Measurements from ENCODE around the gene CCL28.
"Not testable (repeated sequence)": the region's sequence is repeated elsewhere in the genome, so short reads cannot be mapped to it uniquely, and the experiment has no call there.

CCL28 gene

DNA sequence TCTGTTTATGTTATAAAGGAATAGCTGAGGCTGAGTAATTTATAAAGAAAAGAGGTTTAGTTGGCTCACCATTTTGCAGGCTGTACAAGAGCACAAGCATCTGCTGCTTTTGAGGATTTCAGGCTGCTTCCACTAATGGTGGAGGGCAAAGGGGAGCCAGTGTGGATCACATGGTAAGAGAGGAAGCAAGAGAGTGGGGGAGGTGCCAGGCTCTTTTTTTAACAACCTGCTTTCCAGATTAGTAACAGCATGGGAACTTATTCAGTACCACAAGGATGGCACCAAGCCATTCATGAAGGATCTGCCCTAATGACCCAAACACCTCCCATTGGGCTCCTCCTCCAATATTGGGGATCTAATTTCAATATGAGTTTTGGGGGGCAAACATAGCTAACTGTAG lies 40.4 kb downstream of the CCL28 start:
- Histone ChIP-seq H3K79me2 (ENCODE audit: control insufficient read depth, insufficient read depth, low read length, unreplicated experiment) (no peaks in the 10 kb centered on the region), H3K27me3 (ENCODE audit: insufficient read depth, low read length) (no peaks in the 10 kb centered on the region), H3K4me3 (ENCODE audit: low read depth, low read length) (no peak overlapping the region), H3K36me3 (ENCODE audit: insufficient read depth, low read length) (peaks cover 3% of the 10 kb centered on the region; the same call in 1 of the 2 replicates), H2AFZ (ENCODE audit: low read length, unreplicated experiment) (no peak overlapping the region), H3K27ac (ENCODE audit: low read depth, low read length) (no peak overlapping the region), H3K4me1 (ENCODE audit: control insufficient read depth, insufficient read depth, low read length, unreplicated experiment) (no peaks in the 10 kb centered on the region)

DNA sequence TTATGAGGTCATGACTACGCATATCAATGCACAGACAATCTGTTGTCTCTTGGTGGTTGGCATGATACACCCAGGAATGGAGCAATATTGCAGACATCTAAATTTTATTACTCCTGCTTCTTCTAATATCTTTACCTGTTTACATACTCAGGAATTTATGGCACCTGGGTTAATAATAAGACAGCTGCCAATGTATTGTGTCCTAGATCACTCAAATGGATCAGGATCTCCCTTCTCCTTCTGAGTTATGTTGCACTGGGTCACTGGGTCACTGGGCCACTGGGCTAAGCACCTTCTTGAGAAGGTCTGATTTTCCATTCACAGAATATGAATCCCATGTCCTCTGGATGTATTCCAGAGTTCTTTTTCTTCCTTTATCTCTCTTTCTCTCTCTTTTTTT lies 41.8 kb downstream of the CCL28 start:
- no peak overlapping the region for H3K27ac ChIP-seq (ENCODE audit: low read depth, low read length)
- no peaks in the 10 kb centered on the region for H3K79me2 ChIP-seq (ENCODE audit: control insufficient read depth, insufficient read depth, low read length, unreplicated experiment)
- no peaks in the 10 kb centered on the region for H3K27me3 ChIP-seq (ENCODE audit: insufficient read depth, low read length)
- no peak overlapping the region for H2AFZ ChIP-seq (ENCODE audit: low read length, unreplicated experiment)
- H3K36me3 ChIP-seq (ENCODE audit: insufficient read depth, low read length), result no peaks in the 10 kb centered on the region
- H3K4me3 ChIP-seq (ENCODE audit: low read depth, low read length), result no peak overlapping the region
- no peaks in the 10 kb centered on the region for H3K4me1 ChIP-seq (ENCODE audit: control insufficient read depth, insufficient read depth, low read length, unreplicated experiment)

DNA sequence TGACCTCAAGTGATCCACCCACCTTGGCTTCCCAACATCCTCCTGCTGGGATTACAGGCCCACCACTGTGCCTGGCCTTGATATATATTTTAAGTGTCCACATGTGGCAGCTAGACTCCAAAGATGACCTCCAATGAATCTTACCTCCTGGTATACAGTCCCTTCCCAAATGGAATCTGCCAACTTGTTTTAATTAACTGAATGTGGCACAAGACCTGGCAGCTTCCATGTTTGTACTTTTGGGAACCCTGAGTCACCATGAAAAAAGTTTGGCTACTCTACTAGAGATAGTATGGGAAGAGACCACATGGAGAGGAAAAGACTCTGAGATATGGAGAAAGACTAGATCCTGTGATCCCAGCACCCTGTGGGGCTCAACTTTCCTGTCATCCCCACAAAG lies 42.5 kb downstream of the CCL28 start:
- no peak overlapping the region for H3K27ac ChIP-seq (ENCODE audit: low read depth, low read length)
- no peaks in the 10 kb centered on the region for H3K36me3 ChIP-seq (ENCODE audit: insufficient read depth, low read length)
- H2AFZ ChIP-seq (ENCODE audit: low read length, unreplicated experiment), result no peak overlapping the region
- no peaks in the 10 kb centered on the region for H3K27me3 ChIP-seq (ENCODE audit: insufficient read depth, low read length)
- H3K79me2 ChIP-seq (ENCODE audit: control insufficient read depth, insufficient read depth, low read length, unreplicated experiment), result no peaks in the 10 kb centered on the region
- H3K4me1 ChIP-seq (ENCODE audit: control insufficient read depth, insufficient read depth, low read length, unreplicated experiment), result no peaks in the 10 kb centered on the region
- no peak overlapping the region for H3K4me3 ChIP-seq (ENCODE audit: low read depth, low read length)

DNA sequence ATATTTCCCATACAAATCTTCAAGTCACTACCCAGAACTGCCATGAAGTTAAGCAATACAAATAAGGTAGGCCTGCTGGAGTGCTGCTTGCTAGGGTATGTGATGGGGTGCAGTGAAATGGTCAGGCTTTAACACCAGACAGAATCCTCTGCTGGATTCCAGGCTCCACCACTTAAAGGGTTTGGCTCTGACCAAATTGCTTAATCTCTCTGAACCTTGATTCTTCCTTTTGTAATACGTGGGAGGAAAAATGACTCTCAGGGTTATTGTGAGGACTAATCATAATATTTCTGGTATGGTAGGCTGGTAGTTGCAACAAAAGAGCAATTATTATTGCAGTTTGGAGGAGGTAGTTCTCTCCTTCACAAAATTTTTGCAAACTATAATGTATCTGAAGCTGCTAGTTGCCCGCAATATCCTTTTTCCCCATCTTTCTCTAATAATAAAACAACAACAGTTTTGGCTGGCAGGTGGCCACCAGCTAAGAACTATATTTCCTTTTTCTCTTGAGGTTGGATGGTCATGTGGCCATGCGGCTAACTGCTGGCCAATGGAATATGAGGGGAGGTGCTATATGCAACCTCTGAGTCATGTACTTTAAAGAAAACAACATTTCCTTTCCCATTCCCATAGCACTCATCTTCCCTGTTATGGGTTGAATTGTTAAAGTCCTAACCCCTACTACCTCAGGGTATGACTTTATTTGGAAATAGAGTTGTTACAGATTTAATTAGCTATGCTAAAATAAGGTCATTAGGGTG lies 44.1 kb downstream of the CCL28 start:
- Histone ChIP-seq H3K4me1 (ENCODE audit: control insufficient read depth, insufficient read depth, low read length, unreplicated experiment) (no peaks in the 10 kb centered on the region), H2AFZ (ENCODE audit: low read length, unreplicated experiment) (no peak overlapping the region), H3K27ac (ENCODE audit: low read depth, low read length) (no peak overlapping the region), H3K36me3 (ENCODE audit: insufficient read depth, low read length) (no peaks in the 10 kb centered on the region), H3K4me3 (ENCODE audit: low read depth, low read length) (no peak overlapping the region), H3K79me2 (ENCODE audit: control insufficient read depth, insufficient read depth, low read length, unreplicated experiment) (no peaks in the 10 kb centered on the region), H3K27me3 (ENCODE audit: insufficient read depth, low read length) (peaks cover 7% of the 10 kb centered on the region)

DNA sequence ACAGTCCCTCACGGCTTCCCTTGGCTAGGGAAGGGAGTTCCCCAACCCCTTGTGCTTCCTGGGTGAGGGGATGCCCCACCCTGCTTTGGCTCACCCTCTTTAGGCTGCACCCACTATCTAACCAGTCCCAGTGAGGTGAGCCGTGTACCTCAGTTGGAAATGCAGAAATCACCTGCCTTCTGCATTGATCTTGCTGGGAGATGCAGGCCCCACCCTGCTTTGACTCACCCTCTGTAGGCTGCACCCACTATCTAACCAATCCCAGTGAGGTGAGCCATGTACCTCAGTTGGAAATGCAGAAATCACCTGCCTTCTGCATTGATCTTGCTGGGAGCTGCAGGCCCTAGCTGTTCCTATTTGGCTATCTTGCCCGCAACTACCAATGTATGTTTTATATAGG lies 44.7 kb downstream of the CCL28 start:
- H2AFZ ChIP-seq (ENCODE audit: low read length, unreplicated experiment), result no peak overlapping the region
- H3K27me3 ChIP-seq (ENCODE audit: insufficient read depth, low read length), result peaks cover 11% of the 10 kb centered on the region
- no peak overlapping the region for H3K4me3 ChIP-seq (ENCODE audit: low read depth, low read length)
- no peaks in the 10 kb centered on the region for H3K4me1 ChIP-seq (ENCODE audit: control insufficient read depth, insufficient read depth, low read length, unreplicated experiment)
- H3K27ac ChIP-seq (ENCODE audit: low read depth, low read length), result no peak overlapping the region
- no peaks in the 10 kb centered on the region for H3K36me3 ChIP-seq (ENCODE audit: insufficient read depth, low read length)
- no peaks in the 10 kb centered on the region for H3K79me2 ChIP-seq (ENCODE audit: control insufficient read depth, insufficient read depth, low read length, unreplicated experiment)

DNA sequence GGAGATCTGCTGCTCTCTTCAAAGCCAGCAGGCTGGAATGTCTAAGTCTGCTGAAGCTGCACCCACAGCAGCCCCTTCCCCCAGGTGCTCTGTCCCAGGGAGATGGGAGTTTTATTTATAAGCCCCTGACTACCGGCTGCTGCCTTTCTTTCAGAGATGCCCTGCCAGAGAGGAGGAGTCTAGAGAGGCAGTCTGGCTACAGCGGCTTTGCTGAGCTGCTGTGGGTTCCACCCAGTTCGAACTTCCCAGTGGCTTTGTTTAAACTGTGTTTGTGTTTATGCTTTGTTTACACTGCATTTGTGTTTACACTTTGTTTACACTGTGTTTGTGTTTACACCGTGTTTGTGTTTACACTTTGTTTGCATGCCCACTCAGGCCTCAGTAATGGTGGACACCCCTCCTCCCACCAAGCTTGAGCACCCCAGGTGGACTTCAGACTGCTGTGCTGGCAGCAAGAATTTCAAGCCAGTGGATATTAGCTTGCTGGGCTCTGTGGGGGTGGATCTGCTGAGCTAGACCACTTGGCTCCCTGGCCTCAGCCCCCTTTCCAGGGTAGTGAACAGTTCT lies 45.4 kb downstream of the CCL28 start:
- H3K79me2 ChIP-seq (ENCODE audit: control insufficient read depth, insufficient read depth, low read length, unreplicated experiment); H3K4me3 ChIP-seq (ENCODE audit: low read depth, low read length); H3K27ac ChIP-seq (ENCODE audit: low read depth, low read length); H2AFZ ChIP-seq (ENCODE audit: low read length, unreplicated experiment); H3K36me3 ChIP-seq (ENCODE audit: insufficient read depth, low read length); H3K4me1 ChIP-seq (ENCODE audit: control insufficient read depth, insufficient read depth, low read length, unreplicated experiment): not testable (repeated sequence)
- H3K27me3 ChIP-seq (ENCODE audit: insufficient read depth, low read length), result peaks cover 11% of the 10 kb centered on the region

DNA sequence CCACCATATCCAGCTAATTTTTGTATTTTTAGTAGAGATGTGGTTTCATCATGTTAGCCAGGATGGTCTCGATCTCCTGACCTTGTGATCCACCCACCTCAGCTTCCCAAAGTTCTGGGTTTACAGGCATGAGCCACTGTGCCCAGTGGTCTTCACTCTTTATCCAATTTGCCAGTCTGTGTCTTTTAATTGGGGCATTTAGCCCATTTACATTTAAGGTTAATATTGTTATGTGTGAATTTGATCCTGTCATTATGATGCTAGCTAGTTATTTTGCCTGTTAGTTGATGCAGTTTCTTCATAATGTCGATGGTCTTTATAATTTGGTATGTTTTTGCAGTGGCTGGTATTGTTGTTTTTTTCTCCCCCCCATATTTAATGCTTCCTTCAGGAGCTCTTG lies 47.0 kb downstream of the CCL28 start:
- not testable (repeated sequence) for H3K36me3 ChIP-seq (ENCODE audit: insufficient read depth, low read length); H3K4me3 ChIP-seq (ENCODE audit: low read depth, low read length); H3K4me1 ChIP-seq (ENCODE audit: control insufficient read depth, insufficient read depth, low read length, unreplicated experiment); H3K27ac ChIP-seq (ENCODE audit: low read depth, low read length); H2AFZ ChIP-seq (ENCODE audit: low read length, unreplicated experiment); H3K79me2 ChIP-seq (ENCODE audit: control insufficient read depth, insufficient read depth, low read length, unreplicated experiment)
- peaks cover 11% of the 10 kb centered on the region for H3K27me3 ChIP-seq (ENCODE audit: insufficient read depth, low read length)

DNA sequence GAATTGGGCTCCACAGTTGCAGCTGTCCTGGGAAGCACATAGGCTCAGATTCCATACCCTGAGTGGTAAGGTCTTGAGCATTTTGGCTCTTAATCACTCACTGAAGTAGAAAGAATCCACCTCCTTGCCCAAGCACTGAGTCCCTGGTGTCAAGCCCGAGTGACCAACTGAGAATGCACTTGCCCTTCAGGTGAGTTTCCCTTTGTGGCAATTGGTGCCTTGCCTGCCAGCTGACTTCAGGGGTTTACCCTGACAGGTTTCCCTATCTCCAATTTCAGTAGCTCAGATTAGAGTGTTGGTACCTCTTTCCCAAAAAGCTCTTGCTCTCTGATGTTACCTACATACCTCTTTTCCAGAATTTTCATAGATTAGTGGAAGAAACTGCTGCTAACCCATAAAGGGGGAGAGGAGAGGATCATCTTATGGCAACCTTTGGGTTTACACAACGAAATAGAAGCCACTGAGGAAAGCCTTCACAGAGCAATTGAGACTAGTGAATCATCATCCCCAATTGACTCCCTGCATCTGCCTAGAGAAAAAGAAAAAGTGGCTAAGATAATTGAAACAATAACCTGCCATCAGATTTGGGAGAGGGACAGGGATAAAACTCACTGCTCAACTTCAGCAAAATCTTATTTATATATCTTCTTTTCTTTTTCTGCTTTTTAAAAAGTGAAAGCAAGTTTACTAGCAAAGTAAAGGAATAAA lies 48.6 kb downstream of the CCL28 start:
- Histone ChIP-seq H3K4me3 (ENCODE audit: low read depth, low read length) (no peak overlapping the region), H3K27ac (ENCODE audit: low read depth, low read length) (no peak overlapping the region), H3K27me3 (ENCODE audit: insufficient read depth, low read length) (peaks cover 11% of the 10 kb centered on the region), H2AFZ (ENCODE audit: low read length, unreplicated experiment) (no peak overlapping the region), H3K36me3 (ENCODE audit: insufficient read depth, low read length) (no peaks in the 10 kb centered on the region), H3K4me1 (ENCODE audit: control insufficient read depth, insufficient read depth, low read length, unreplicated experiment) (no peaks in the 10 kb centered on the region), H3K79me2 (ENCODE audit: control insufficient read depth, insufficient read depth, low read length, unreplicated experiment) (no peaks in the 10 kb centered on the region)

DNA sequence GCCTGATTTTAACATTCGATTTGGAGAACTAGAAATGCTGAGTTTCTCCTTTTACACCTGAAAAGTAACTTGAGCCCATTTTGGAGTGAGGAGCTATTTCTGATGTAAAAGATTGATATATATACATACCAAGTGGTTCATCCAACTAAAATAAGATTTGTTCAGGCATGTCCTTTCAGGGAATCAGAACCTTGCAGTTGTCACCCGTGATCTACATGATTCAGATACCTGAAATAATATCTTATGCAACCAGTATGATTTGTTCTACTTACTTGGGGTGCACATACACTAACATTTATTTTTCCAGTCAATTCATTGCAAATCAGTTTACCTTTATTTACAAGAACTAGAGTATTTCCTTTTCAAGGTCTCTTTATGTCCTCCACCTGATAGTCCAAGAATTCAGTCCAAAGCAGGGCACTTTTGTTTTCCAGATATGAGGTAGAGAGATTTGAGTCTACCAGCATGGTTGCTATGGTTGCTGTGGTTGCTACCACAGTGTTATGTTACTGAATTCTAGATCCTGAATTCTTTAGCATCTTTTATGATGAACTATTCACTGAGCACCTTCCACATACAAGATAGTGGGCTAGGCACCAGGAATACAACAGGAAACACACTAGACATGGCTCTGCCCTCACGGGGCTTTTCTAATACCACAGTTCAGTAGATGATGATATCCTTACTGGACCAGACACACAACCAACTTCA lies 49.3 kb downstream of the CCL28 start:
- Histone ChIP-seq H3K27ac (ENCODE audit: low read depth, low read length) (no peak overlapping the region), H3K79me2 (ENCODE audit: control insufficient read depth, insufficient read depth, low read length, unreplicated experiment) (no peaks in the 10 kb centered on the region), H2AFZ (ENCODE audit: low read length, unreplicated experiment) (no peak overlapping the region), H3K4me1 (ENCODE audit: control insufficient read depth, insufficient read depth, low read length, unreplicated experiment) (no peaks in the 10 kb centered on the region), H3K36me3 (ENCODE audit: insufficient read depth, low read length) (no peaks in the 10 kb centered on the region), H3K27me3 (ENCODE audit: insufficient read depth, low read length) (peaks cover 11% of the 10 kb centered on the region), H3K4me3 (ENCODE audit: low read depth, low read length) (no peak overlapping the region)

DNA sequence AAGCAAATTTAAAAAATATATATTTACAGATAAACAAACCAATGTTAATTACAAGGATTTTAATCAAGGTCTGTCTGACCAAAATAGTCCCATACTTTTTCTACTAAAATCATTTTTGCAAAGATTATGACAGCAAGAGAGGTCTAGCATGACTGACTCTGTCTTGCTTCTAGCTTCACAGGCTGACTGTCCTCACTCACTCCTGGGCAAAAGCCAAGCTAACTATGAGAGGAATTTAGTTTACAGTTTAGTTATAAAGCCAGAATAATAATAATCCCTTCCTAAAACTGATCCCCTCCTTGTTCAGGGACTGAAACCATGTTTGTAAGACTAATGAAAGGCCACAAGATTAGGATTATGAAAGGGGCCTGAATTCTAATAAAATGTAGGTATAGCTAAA lies 53.5 kb downstream of the CCL28 start:
- no peaks in the 10 kb centered on the region for H3K79me2 ChIP-seq (ENCODE audit: control insufficient read depth, insufficient read depth, low read length, unreplicated experiment)
- H3K27me3 ChIP-seq (ENCODE audit: insufficient read depth, low read length), result peaks cover 10% of the 10 kb centered on the region
- H3K36me3 ChIP-seq (ENCODE audit: insufficient read depth, low read length), result no peaks in the 10 kb centered on the region
- no peak overlapping the region for H3K4me3 ChIP-seq (ENCODE audit: low read depth, low read length)
- H3K4me1 ChIP-seq (ENCODE audit: control insufficient read depth, insufficient read depth, low read length, unreplicated experiment), result no peaks in the 10 kb centered on the region
- H3K27ac ChIP-seq (ENCODE audit: low read depth, low read length), result no peak overlapping the region
- no peak overlapping the region for H2AFZ ChIP-seq (ENCODE audit: low read length, unreplicated experiment)

Data from ACC112 (cell line).